Measurements from ENCODE around the gene FGF3.
"Not testable (repeated sequence)": the region's sequence is repeated elsewhere in the genome, so short reads cannot be mapped to it uniquely, and the experiment has no call there.

FGF3 gene

GRCh38 chr11:69764918-69765317 lies 54.3 kb downstream of the FGF3 start:
- DNase-seq: not testable (repeated sequence)

- DNase-seq: no peak
Observed at GRCh38 chr11:69760319-69760718, 58.9 kb downstream of the FGF3 start.
